Immature natural killer cell (primary cell): ENCODE measurements around the gene CALHM6. TPM values are rescaled to one million over a fixed set of nuclear protein-coding genes. Genes with fewer than 3 reads are reported as not detected.

Experiments
- DNase-seq, 3 donors: peaks; one replicate each; pipeline ENCODE4 v3.0.0; 2022; ENCODE audit warnings: mixed read lengths in 1 of 3
- H3K27ac Mint-ChIP-seq, 6 donors: one replicate each; pipeline ENCODE4 v1.8.0; 2020; ENCODE audit warnings: mixed read lengths in 6 of 6, mild to moderate bottlenecking in 5 of 6, inconsistent platforms in 4 of 6, moderate library complexity in 3 of 6
- H3K27me3 Mint-ChIP-seq, 3 donors: one replicate each; pipeline ENCODE4 v1.8.0; 2020 to 2021; ENCODE audit warnings: low read depth in 3 of 3, mild to moderate bottlenecking in 3 of 3, mixed read lengths in 3 of 3, moderate library complexity in 3 of 3, inconsistent platforms in 1 of 3
- H3K36me3 Mint-ChIP-seq, 3 donors: one replicate each; pipeline ENCODE4 v1.8.0; 2020; ENCODE audit warnings: mixed read lengths in 3 of 3, inconsistent platforms in 2 of 3, mild to moderate bottlenecking in 2 of 3
- H3K4me1 Mint-ChIP-seq, 2 donors: one replicate each; pipeline ENCODE4 v1.8.0; 2020; ENCODE audit warnings: inconsistent platforms in 2 of 2, mild to moderate bottlenecking in 2 of 2, mixed read lengths in 2 of 2, moderate library complexity in 1 of 2
- H3K4me3 Mint-ChIP-seq, 5 donors: one replicate each; pipeline ENCODE4 v1.8.0; 2020; ENCODE audit warnings: mild to moderate bottlenecking in 5 of 5, mixed read lengths in 5 of 5, inconsistent platforms in 3 of 5, moderate library complexity in 3 of 5
- H3K9me3 Mint-ChIP-seq, 6 donors: one replicate each; pipeline ENCODE4 v1.8.0; 2020; ENCODE audit warnings: mild to moderate bottlenecking in 6 of 6, mixed read lengths in 6 of 6, inconsistent platforms in 4 of 6, moderate library complexity in 3 of 6
- polyA plus RNA-seq, 3 donors: library from polyadenylated mRNA; unstranded; fragments of 300-500 nt; fragmentation: Illumina TruSeq; gene quantifications; one replicate each; pipeline ENCODE4 v1.2.3, GENCODE V29; 2021

CALHM6 gene
- polyA plus RNA-seq, 3 donors from 2014 or later: 26.5 to 107 (median 103) TPM

DNA sequence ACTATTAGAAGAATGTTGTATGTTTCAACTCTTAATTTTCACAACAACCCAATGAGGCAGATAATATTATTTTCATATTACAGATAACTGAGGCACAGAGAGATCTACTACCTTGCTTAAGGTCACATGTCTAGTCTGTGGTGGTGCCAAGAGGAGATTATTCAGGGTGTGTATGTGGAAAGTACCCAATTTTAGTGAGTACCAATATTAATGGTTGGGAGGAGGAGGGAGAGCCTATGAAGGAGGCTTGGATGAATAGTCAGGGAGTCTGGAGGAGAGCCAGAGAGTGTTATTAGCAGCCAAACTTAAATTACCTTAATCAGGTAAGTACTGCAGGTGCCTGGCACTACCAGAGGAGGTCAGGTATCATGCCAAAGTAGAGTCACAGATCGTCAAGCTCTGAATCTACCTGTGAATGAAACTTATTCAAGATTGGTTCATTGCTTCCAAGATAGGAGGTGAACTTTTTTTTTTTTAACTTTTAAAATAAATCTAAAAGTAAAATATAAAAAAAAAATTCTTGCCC lies 10.9 kb upstream of the CALHM6 start:
- DNase-seq: no peak
- no peak overlapping the region for H3K4me3 Mint-ChIP-seq
- no peaks in the 10 kb centered on the region for H3K36me3 Mint-ChIP-seq
- H3K27ac Mint-ChIP-seq: no peak overlapping the region
- H3K27me3 Mint-ChIP-seq: peaks cover 0 to 9% (median 4%) of the 10 kb centered on the region in 3 donors
- peaks cover 0 to 2% (median 0%) of the 10 kb centered on the region in 6 donors for H3K9me3 Mint-ChIP-seq
- peaks cover 6 to 20% of the 10 kb centered on the region in 2 donors for H3K4me1 Mint-ChIP-seq

DNA sequence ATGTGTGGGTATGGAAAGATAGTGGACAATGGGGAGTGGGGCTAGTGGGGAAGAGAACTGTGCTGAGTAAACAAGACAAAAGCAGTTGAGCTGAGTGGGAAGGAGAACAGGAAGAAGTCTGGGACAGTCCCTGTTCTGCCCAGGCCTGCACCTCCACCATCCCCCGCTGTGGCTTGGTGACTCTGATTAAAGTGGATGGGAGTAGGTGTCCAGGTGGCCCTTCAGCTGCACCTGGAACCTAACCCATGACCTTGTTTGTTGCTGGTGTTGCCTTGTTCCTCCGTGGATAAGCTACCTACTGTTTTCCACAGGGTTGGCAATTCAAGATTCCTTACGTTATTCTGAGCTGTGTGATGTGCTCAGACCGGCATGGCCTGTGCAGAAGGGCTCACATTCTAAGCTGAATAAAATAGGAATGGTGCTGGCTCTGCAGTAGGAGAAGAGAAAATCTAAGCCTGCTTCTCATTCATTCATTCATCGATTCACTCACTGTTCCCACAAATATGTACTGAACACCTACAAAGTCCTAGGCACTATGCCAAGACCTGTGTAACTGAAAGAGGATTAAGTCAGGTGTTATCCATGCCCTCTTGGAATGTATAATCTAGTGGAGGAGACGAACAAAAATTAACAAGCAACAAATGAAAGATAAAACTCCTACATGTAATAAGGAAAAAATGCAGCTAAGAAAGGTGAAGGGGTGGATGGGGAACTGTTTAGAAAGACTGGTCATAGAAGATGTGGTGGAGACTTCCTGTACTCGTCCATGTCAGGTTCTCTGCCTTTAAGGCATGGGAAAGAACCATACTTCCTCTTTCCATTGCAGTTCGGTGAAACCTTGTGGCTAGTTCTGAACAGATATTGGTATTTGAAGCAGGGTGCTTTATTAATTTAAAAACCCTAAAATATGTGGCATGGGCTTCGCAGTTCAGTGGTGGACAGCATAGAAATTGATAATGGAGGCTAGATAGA lies 10.1 kb upstream of the CALHM6 start:
- Mint-ChIP-seq H3K27ac (no peak overlapping the region), H3K4me3 (no peak overlapping the region), H3K36me3 (no peaks in the 10 kb centered on the region), H3K9me3 (peaks cover 0 to 2% (median 0%) of the 10 kb centered on the region in 6 donors), H3K27me3 (peaks cover 0 to 9% (median 4%) of the 10 kb centered on the region in 3 donors), H3K4me1 (peaks cover 5 to 16% of the 10 kb centered on the region in 2 donors)
- DNase-seq: no peak

DNA sequence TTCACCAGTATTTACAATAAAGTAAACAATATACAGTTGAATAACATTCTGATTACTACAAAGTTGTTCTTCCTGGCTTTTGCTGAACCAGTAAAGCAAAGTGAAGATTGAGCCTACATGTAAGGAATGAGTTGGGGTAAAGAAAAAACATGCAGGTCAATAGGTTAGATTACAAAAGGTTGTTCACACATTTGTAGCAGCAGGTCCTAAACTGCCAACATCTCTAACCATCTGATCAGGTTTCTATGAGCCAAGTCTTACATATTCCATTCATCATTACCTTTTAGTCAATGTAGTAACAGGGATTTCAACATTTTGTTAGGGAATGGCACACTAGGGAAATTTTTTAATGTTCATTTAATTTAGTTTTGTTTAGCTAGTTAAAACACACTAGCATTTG lies 9.3 kb upstream of the CALHM6 start:
- Mint-ChIP-seq H3K27ac (no peak overlapping the region), H3K9me3 (peaks cover 0 to 2% (median 0%) of the 10 kb centered on the region in 6 donors), H3K36me3 (no peaks in the 10 kb centered on the region), H3K4me1 (peaks cover 0 to 9% of the 10 kb centered on the region in 2 donors), H3K27me3 (peaks cover 0 to 9% (median 4%) of the 10 kb centered on the region in 3 donors), H3K4me3 (no peak overlapping the region)
- DNase-seq: no peak

DNA sequence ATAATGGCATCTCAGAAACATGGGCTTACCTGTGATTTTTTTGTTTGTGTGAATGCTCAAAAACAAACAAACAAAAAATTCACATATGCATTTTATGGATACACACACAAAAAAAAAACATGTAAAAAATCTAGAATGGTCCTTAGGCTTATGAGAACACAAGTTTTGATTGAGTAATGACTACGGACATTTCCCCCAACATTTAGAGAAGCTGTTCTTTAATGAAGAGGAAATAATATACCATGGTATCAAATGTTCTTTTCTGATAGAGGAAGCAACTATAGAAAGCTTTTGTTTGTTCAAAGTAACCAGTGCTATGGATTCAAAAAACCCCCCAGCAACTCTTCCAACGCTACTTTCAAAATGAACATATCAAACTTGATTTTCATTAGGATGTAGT lies 8.6 kb upstream of the CALHM6 start:
- Mint-ChIP-seq H3K4me1 (peaks cover 0 to 5% of the 10 kb centered on the region in 2 donors), H3K9me3 (peaks cover 0 to 2% (median 0%) of the 10 kb centered on the region in 6 donors), H3K4me3 (no peak overlapping the region), H3K36me3 (no peaks in the 10 kb centered on the region), H3K27me3 (peaks cover 0 to 9% (median 4%) of the 10 kb centered on the region in 3 donors), H3K27ac (no peak overlapping the region)
- no peak for DNase-seq

DNA sequence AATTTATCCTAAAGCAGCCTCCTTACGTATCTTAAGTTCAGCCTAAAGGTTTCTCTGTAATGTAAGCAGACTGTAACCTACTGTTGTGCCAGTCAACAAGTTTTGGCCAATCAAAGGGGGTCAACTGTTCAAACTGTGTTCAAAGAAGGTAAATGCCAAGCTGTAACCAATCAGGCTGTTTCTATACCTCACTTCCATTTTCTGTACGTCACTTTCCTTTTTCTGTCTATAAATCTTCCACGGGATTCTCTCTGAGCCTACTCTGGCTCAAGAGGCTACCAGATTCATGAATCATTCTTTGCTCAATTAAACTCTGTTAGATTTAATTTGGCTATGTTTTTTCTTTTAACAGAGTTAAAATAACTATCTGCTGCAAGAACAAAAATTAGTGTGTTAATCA lies 5.1 kb upstream of the CALHM6 start:
- H3K27ac Mint-ChIP-seq: no peak overlapping the region
- H3K4me1 Mint-ChIP-seq: peaks cover 5 to 8% of the 10 kb centered on the region in 2 donors
- peaks cover 0 to 7% (median 4%) of the 10 kb centered on the region in 3 donors for H3K27me3 Mint-ChIP-seq
- H3K36me3 Mint-ChIP-seq: no peaks in the 10 kb centered on the region
- no peak for DNase-seq
- H3K4me3 Mint-ChIP-seq: no peak overlapping the region
- no peaks in the 10 kb centered on the region for H3K9me3 Mint-ChIP-seq

DNA sequence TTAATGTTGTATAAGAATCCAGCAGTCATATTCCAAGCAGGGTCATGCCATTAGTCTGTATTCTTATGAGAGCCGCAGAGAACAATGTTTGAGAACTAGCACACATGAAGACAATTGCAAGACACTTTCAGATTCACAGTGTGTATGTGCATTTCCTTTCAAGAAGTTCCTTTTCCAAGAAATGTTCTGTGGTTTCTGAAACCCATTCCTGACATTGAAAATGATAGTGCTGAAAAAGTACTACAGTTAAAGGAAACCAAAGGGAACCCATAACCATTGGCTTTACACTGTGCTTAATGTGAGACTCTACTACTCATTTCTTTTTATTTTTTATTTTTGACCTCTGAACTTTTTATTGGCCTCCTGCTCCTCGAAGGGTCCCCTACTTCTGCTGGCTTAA lies 4.2 kb upstream of the CALHM6 start:
- H3K9me3 Mint-ChIP-seq: no peaks in the 10 kb centered on the region
- H3K4me3 Mint-ChIP-seq: no peak overlapping the region
- no peaks in the 10 kb centered on the region for H3K36me3 Mint-ChIP-seq
- H3K27me3 Mint-ChIP-seq: peaks cover 2 to 13% (median 9%) of the 10 kb centered on the region in 3 donors
- no peak for DNase-seq
- H3K4me1 Mint-ChIP-seq: peaks cover 12 to 13% of the 10 kb centered on the region in 2 donors
- no peak overlapping the region for H3K27ac Mint-ChIP-seq

DNA sequence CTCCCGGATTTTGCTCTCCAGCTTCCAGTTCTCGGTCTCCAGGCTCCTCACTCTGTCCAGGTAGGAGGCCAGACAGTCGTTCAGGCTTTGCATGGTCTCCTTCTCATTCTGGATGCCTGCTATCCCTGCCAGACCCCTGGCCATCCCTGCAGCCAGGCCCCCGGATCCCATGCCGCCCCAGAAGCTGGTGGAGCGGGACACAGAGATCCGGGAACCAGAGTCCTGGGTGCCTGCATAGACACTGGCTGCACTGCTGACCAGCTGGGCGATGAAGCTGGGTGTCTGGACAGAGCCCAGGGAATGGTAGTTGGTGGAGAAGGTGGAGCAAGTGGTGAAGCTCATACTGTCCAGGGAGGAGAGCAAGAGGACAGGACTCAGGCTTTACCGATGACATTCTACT lies 2.9 kb upstream of the CALHM6 start:
- no peaks in the 10 kb centered on the region for H3K9me3 Mint-ChIP-seq
- H3K27ac Mint-ChIP-seq: no peak overlapping the region
- H3K36me3 Mint-ChIP-seq: no peaks in the 10 kb centered on the region
- peaks cover 2 to 12% (median 9%) of the 10 kb centered on the region in 3 donors for H3K27me3 Mint-ChIP-seq
- peaks cover 22 to 23% of the 10 kb centered on the region in 2 donors for H3K4me1 Mint-ChIP-seq
- no peak overlapping the region for H3K4me3 Mint-ChIP-seq
- no peak for DNase-seq

DNA sequence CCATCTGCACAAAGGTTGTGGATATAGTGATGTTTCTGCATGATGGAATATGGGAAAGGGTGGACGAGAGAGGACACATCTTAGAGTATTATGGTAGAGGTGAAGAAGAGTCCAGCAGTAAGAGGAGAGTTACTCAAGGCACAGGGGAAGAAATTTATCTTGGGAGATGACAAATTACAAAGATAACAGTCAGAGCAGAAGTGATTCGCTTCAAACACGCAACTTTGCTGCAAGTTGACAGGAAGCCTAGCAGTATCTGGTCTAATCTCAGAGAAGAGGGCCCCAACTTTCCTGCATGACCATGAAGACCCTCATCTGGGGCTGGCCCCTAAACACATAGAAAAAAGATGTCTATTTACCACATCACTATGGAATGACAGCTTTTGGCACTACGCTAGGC lies 1.2 kb upstream of the CALHM6 start:
- H3K27me3 Mint-ChIP-seq: peaks cover 2 to 9% (median 4%) of the 10 kb centered on the region in 3 donors
- H3K27ac Mint-ChIP-seq: no peak overlapping the region
- H3K36me3 Mint-ChIP-seq: no peaks in the 10 kb centered on the region
- H3K4me1 Mint-ChIP-seq: peaks cover 24% of the 10 kb centered on the region in 2 donors
- no peaks in the 10 kb centered on the region for H3K9me3 Mint-ChIP-seq
- H3K4me3 Mint-ChIP-seq: peak overlapping the region in 1 of 5 donors; percentile 18
- no peak for DNase-seq

DNA sequence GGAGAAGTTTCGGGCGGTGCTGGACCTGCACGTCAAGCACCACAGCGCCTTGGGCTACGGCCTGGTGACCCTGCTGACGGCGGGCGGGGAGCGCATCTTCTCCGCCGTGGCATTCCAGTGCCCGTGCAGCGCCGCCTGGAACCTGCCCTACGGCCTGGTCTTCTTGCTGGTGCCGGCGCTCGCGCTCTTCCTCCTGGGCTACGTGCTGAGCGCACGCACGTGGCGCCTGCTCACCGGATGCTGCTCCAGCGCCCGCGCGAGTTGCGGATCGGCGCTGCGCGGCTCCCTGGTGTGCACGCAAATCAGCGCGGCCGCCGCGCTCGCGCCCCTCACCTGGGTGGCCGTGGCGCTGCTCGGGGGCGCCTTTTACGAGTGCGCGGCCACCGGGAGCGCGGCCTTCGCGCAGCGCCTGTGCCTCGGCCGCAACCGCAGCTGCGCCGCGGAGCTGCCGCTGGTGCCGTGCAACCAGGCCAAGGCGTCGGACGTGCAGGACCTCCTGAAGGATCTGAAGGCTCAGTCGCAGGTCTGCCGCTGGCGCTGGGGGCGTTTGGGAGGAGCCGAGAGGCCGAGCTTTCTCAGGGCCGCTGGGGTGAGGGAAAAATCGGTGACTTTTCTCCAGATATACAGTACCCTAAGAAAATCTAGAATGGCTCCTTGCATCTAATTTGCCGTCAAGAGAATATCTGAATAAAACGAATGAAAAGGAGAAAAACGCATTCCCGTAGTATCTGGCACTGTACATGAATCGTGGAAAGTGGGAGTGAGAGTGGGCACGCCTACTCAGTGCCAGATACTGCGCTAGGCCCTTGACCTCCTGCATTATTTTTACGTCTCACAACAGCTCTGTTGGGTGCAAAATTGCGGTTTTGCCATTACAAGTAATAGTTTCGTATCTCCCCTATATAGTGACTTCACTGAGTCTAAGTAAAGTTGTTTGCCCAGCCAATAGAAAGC lies 1.0 kb downstream of the CALHM6 start:
- peak overlapping the region; percentile 68 to 91 (median 76) for H3K27ac Mint-ChIP-seq
- peak overlapping the region; percentile 72 to 90 (median 88) for H3K4me3 Mint-ChIP-seq
- no peaks in the 10 kb centered on the region for H3K36me3 Mint-ChIP-seq
- H3K9me3 Mint-ChIP-seq: no peaks in the 10 kb centered on the region
- peak; percentile 64 to 72 (median 66) for DNase-seq
- H3K4me1 Mint-ChIP-seq: peaks cover 24% of the 10 kb centered on the region in 2 donors
- H3K27me3 Mint-ChIP-seq: peaks cover 2 to 9% (median 4%) of the 10 kb centered on the region in 3 donors

DNA sequence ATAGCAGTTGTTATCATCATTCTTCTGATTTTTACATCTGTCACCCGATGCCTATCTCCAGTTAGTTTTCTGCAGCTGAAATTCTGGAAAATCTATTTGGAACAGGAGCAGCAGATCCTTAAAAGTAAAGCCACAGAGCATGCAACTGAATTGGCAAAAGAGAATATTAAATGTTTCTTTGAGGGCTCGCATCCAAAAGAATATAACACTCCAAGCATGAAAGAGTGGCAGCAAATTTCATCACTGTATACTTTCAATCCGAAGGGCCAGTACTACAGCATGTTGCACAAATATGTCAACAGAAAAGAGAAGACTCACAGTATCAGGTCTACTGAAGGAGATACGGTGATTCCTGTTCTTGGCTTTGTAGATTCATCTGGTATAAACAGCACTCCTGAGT lies 2.1 kb downstream of the CALHM6 start:
- H3K4me1 Mint-ChIP-seq: peaks cover 24% of the 10 kb centered on the region in 2 donors
- H3K4me3 Mint-ChIP-seq: peak overlapping the region; percentile 15 to 88 (median 77)
- H3K9me3 Mint-ChIP-seq: no peaks in the 10 kb centered on the region
- no peak for DNase-seq
- H3K27me3 Mint-ChIP-seq: peaks cover 2 to 11% (median 4%) of the 10 kb centered on the region in 3 donors
- peak overlapping the region in 1 of 6 donors; percentile 26 for H3K27ac Mint-ChIP-seq
- no peaks in the 10 kb centered on the region for H3K36me3 Mint-ChIP-seq

DNA sequence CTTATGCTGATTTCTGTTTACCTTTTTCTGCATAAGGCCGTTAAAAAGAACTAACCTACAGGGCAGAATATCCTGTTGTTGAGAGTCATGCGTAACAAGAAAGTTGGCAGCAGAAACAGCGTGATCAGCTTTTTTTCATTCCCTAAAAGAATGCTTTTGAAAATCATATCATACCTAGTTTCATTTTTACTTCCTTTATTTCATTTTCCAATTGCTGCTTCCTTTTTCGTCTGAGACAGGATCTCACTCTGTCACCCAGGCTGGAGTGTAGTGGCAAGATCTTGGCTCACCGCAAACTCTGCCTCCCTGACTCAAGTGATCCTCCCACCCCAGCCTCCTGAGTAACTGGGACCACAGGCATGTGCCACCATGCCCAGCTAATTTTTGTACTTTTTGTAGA lies 4.1 kb downstream of the CALHM6 start:
- Mint-ChIP-seq H3K27ac (peak overlapping the region in 1 of 6 donors; percentile 31), H3K4me3 (peak overlapping the region in 1 of 5 donors; percentile 13), H3K9me3 (no peaks in the 10 kb centered on the region), H3K36me3 (no peaks in the 10 kb centered on the region), H3K4me1 (peaks cover 24% of the 10 kb centered on the region in 2 donors), H3K27me3 (peaks cover 2 to 11% (median 4%) of the 10 kb centered on the region in 3 donors)
- DNase-seq: no peak

DNA sequence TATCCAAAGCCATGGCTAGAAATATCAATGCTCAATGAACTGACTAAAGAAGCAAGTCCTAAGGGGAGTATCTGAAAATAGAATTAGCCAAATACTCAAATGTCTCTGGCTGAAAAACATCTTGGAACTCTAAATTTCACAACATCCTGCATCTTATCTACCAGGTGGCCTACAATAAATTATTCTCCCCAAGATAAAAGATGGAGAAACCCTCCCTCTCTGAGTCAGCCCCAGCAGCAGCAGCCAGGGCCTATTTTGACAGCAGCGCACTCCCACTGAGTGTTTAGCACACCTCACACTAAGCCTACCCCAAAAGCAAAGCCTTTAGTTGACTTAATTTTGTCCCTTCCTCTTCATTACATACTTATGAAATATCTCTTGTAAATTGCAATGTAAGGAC lies 5.9 kb downstream of the CALHM6 start:
- Mint-ChIP-seq H3K27ac (no peak overlapping the region), H3K27me3 (peaks cover 0 to 3% (median 0%) of the 10 kb centered on the region in 3 donors), H3K4me3 (no peak overlapping the region), H3K4me1 (peaks cover 12% of the 10 kb centered on the region in 2 donors), H3K9me3 (no peaks in the 10 kb centered on the region), H3K36me3 (no peaks in the 10 kb centered on the region)
- no peak for DNase-seq

DNA sequence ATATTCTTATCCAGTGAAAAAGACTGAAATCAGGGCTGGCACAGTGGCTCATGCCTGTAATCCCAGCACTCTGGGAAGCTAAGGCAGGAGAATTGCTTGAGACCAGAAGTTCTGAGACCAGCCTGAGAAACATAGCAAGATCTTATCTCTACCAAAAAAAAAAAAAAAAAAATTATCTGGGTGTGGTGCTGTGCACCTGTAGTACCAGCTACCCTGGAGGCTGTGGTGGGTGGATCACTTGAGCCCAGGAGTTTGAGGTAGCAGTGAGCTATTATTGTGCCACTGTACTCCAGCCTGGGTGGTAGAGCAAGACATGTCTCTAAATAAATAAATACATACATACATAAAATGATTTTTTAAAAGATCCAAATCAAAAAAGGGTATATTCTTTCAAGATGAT lies 6.3 kb downstream of the CALHM6 start:
- no peaks in the 10 kb centered on the region for H3K9me3 Mint-ChIP-seq
- no peak for DNase-seq
- no peak overlapping the region for H3K27ac Mint-ChIP-seq
- no peak overlapping the region for H3K4me3 Mint-ChIP-seq
- peaks cover 9% of the 10 kb centered on the region in 2 donors for H3K4me1 Mint-ChIP-seq
- H3K36me3 Mint-ChIP-seq: peaks cover 0 to 1% (median 0%) of the 10 kb centered on the region in 3 donors
- peaks cover 0 to 3% (median 0%) of the 10 kb centered on the region in 3 donors for H3K27me3 Mint-ChIP-seq
